A549 (cell line): ENCODE data around the gene HOXD8. TPM values are rescaled to one million over a fixed set of nuclear protein-coding genes. Genes with fewer than 3 reads are reported as not detected.

ENCODE experiments used
- ATAC-seq, 2 experiments: fragments of 200-7000 bp in 1 of 2; fragments of >200 bp in 1 of 2; cut with Nextera tagmentation in 1 of 2; cut with Tn5 transposase in 1 of 2; 3 replicates each; pipeline versions ENCODE4 v1.8.0 to v1.9.1; 2018 to 2020; ENCODE audit warnings: mild to moderate bottlenecking in 1 of 2, moderate library complexity in 1 of 2
- CTCF ChIA-PET: fragments of 300-600 bp; sonication (Branson Sonifier 250); formaldehyde crosslinking; extraction: SDS; loops from one replicate; lab custom pipeline; 2021; ENCODE audit warnings: antibody characterized with exemption, inconsistent platforms; lab: Yijun Ruan, JAX
- POLR2A ChIA-PET: fragments of 350-600 bp; formaldehyde crosslinking; extraction: SDS; loops from one replicate; lab custom pipeline; 2021; ENCODE audit warnings: antibody characterized with exemption, inconsistent platforms; lab: Yijun Ruan, JAX
- DNase-seq, 2 experiments: peaks; one replicate each; pipeline versions ENCODE4 v3.0.0 to v3.0.0-alpha.2; 2011 to 2016; ENCODE audit warnings: low read depth in 1 of 2, low spot score in 1 of 2
- FAIRE-seq: peaks from 2 replicates; lab custom pipeline; 2011; peaks lifted over from hg19 to GRCh38; lab: Jason Lieb, UNC
- H3K27ac ChIP-seq, 2 experiments: fragments of >200 bp; sonication (Bioruptor Twin); formaldehyde crosslinking; 3 replicates each; pipeline ENCODE4 v1.5.1; 2016 to 2017
- H3K4me1 ChIP-seq: fragments of >200 bp; sonication (Bioruptor Twin); formaldehyde crosslinking; 3 replicates; pipeline ENCODE4 v1.6.1; 2016
- H3K4me2 ChIP-seq: fragments of >200 bp; sonication (Bioruptor Twin); formaldehyde crosslinking; 3 replicates; pipeline ENCODE4 v1.6.1; 2016
- H3K4me3 ChIP-seq: fragments of >200 bp; sonication (Bioruptor Twin); formaldehyde crosslinking; 3 replicates; pipeline ENCODE4 v1.5.1; 2016
- H3K9me3 ChIP-seq: fragments of >200 bp; sonication (Bioruptor Twin); formaldehyde crosslinking; 3 replicates; pipeline ENCODE4 v1.6.1; 2016
- CHD2 ChIP-seq: fragments of 150-350 bp; IDR thresholded peaks from 2 replicates; pipeline ENCODE4 v1.6.1; 2014; ENCODE audit warnings: low read length; ENCODE audit not compliant: partially characterized antibody
- CTCF ChIP-seq: fragments of >200 bp; sonication (Bioruptor Twin); formaldehyde crosslinking; IDR thresholded peaks from 3 replicates; pipeline ENCODE4 v1.5.1; 2016
- EHMT2 ChIP-seq: fragments of 200-600 bp; sonication (generic); IDR thresholded peaks from 2 replicates; pipeline ENCODE4 v1.6.1; 2016; ENCODE audit warnings: antibody characterized with exemption, low read depth, mild to moderate bottlenecking, moderate library complexity
- HMGXB4 ChIP-seq: fragments of 250-450 bp; sonication (Bioruptor Pico); IDR thresholded peaks from 2 replicates; pipeline ENCODE4 v1.5.0; 2021; ENCODE audit warnings: mild to moderate bottlenecking, moderate library complexity, borderline replicate concordance
- KDM1A ChIP-seq: fragments of 200-600 bp; sonication (generic); IDR thresholded peaks from 2 replicates; pipeline ENCODE4 v1.6.1; 2016; ENCODE audit warnings: low read depth, mild to moderate bottlenecking
- MAX ChIP-seq: IDR thresholded peaks from 2 replicates; pipeline ENCODE4 v1.6.1; 2012
- RAD21 ChIP-seq, 2 experiments: fragments of >200 bp in 1 of 2; sonication (Bioruptor Twin) in 1 of 2; formaldehyde crosslinking in 1 of 2; IDR thresholded peaks in 1 of 2; conservative IDR thresholded peaks in 1 of 2; 2 replicates in 1 of 2; 3 replicates in 1 of 2; pipeline ENCODE4 v1.6.1; 2012 to 2018; ENCODE audit warnings: inconsistent platforms in 1 of 2
- REST ChIP-seq: fragments of 200-600 bp; sonication (generic); IDR thresholded peaks from 2 replicates; pipeline ENCODE4 v1.6.1; 2016; ENCODE audit warnings: antibody characterized with exemption, mild to moderate bottlenecking, moderate library complexity
- SMC3 ChIP-seq: fragments of >200 bp; sonication (Bioruptor Twin); formaldehyde crosslinking; IDR thresholded peaks from 3 replicates; pipeline ENCODE4 v1.6.1; 2018; ENCODE audit warnings: inconsistent platforms
- ZSCAN20 ChIP-seq: fragments of 250-450 bp; sonication (Bioruptor Pico); IDR thresholded peaks from 2 replicates; pipeline ENCODE4 v1.8.0; 2022; ENCODE audit warnings: mild to moderate bottlenecking, moderate library complexity
- WGBS: methylation state at CpG from one replicate; pipeline ENCODE4 v1.1.6; 2017; ENCODE audit errors: missing lambda C conversion rate; 5-methylcytosine and 5-hydroxymethylcytosine counted together
- polyA plus RNA-seq, 4 experiments: library from polyadenylated mRNA; depleted of rRNA in 3 of 4; stranded (reverse); fragments of >200 nt; fragmentation: RNase III in 1 of 4; extraction: RNeasy Plus Mini Kit Qiagen cat#74134 plus additional on column Dnase treatment in 1 of 4; gene quantifications; 2 replicates in 3 of 4; 3 replicates in 1 of 4; pipeline ENCODE4 v1.2.3, GENCODE V29; 2011 to 2017
- TF ChIP-seq, protein P1 (sequence below): fragments of 150-350 bp; IDR thresholded peaks from 2 replicates; pipeline ENCODE4 v1.6.1; 2014; ENCODE audit warnings: low read depth, mild to moderate bottlenecking, low read length
- TF ChIP-seq, protein P2 (sequence below): fragments of >200 bp; sonication (Bioruptor Twin); formaldehyde crosslinking; IDR thresholded peaks from 3 replicates; pipeline ENCODE4 v1.6.1; 2016

HOXD8 gene
- polyA plus RNA-seq, 2 of the 4 experiments (the other 2 are of a cell fraction), result 3.8 to 8.5 TPM

DNA sequence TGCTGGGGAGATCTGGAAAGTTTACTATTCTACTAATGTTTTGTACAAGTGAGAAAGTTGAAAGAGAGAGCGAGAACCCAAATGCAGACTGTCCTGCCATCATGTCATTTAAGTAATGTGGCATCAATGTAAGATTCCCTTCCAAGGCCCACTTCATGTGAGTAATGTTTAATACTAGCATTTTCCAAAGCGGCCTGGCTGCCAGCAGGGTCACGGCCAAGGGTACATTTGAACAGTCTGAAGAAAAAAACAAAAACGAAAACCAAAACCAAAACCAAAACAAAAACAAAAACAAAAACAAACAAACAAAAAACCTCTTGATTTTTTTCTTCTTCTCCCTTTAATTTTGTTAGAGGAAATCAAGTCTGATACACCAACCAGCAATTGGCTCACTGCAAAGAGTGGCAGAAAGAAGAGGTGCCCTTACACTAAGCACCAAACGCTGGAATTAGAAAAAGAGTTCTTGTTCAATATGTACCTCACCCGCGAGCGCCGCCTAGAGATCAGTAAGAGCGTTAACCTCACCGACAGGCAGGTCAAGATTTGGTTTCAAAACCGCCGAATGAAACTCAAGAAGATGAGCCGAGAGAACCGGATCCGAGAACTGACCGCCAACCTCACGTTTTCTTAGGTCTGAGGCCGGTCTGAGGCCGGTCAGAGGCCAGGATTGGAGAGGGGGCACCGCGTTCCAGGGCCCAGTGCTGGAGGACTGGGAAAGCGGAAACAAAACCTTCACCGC, 10.7 kb upstream of the HOXD8 start:
- no peaks in the 10 kb centered on the region for H3K9me3 ChIP-seq
- 22% methylated on average over 24 of the region's 24 CpGs for WGBS
- no peak for FAIRE-seq
- CTCF ChIA-PET, result interaction anchor here (0.8 to 3.6 kb wide), 4 partner anchors 8 to 696 kb away, joined by 3 to 22 read pairs (median 6); no protein-coding TSS in a partner anchor
- DNase-seq, result peak; percentile 63 to 79
- peak overlapping the region; percentile 83 for H3K4me2 ChIP-seq
- peak overlapping the region; percentile 30; the same call in 2 of the 3 replicates for H3K4me3 ChIP-seq
- peak; percentile 22; a peak in 1 of 5 replicates for TF ChIP-seq RAD21 (conservative IDR thresholded peaks at IDR 0.05 in 1 of 2, IDR thresholded peaks at IDR 0.05 in 1 of 2)
- TF ChIP-seq ZSCAN20 (CRISPR knock-in tag), result no peak
- TF ChIP-seq REST, result no peak
- TF ChIP-seq EHMT2, result no peak
- TF ChIP-seq, protein P1, sequence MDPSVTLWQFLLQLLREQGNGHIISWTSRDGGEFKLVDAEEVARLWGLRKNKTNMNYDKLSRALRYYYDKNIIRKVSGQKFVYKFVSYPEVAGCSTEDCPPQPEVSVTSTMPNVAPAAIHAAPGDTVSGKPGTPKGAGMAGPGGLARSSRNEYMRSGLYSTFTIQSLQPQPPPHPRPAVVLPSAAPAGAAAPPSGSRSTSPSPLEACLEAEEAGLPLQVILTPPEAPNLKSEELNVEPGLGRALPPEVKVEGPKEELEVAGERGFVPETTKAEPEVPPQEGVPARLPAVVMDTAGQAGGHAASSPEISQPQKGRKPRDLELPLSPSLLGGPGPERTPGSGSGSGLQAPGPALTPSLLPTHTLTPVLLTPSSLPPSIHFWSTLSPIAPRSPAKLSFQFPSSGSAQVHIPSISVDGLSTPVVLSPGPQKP, result no peak
- TF ChIP-seq KDM1A, result no peak
- no peak for TF ChIP-seq MAX
- TF ChIP-seq, protein P2, sequence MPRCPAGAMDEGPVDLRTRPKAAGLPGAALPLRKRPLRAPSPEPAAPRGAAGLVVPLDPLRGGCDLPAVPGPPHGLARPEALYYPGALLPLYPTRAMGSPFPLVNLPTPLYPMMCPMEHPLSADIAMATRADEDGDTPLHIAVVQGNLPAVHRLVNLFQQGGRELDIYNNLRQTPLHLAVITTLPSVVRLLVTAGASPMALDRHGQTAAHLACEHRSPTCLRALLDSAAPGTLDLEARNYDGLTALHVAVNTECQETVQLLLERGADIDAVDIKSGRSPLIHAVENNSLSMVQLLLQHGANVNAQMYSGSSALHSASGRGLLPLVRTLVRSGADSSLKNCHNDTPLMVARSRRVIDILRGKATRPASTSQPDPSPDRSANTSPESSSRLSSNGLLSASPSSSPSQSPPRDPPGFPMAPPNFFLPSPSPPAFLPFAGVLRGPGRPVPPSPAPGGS, result no peak
- 0 out of 3 replicates have a peak, but pooled peaks have one; percentile 20 for TF ChIP-seq SMC3
- TF ChIP-seq CTCF, result peak; percentile 75
- no peak for TF ChIP-seq CHD2
- TF ChIP-seq HMGXB4, result no peak
- TF ChIP-seq, all 56 proteins: peak for 3
- ATAC-seq, result peak; percentile 31 to 46; a peak in 3 of 6 replicates
- Histone ChIP-seq H3K4me1 (0 out of 3 replicates have a peak, but pooled peaks cover 3% of the 10 kb centered on the region), H3K27ac (peak overlapping the region in 1 of 2 experiments; percentile 30; a peak in 1 of 6 replicates)
- POLR2A ChIA-PET, result no interaction called here
